Naive thymus-derived CD8-positive, alpha-beta T cell (primary cell): ENCODE measurements around the gene AUTS2. TPM values are rescaled to one million over a fixed set of nuclear protein-coding genes. Genes with fewer than 3 reads are reported as not detected.

ENCODE experiments used
- ATAC-seq, 2 donors: fragments of 150-1000 bp; cut with Tn5 transposase in 1 of 2; sonication (Bioruptor Pico), chemical (Tn5 transposase) in 1 of 2; 1 replicate in 1 of 2; 2 replicates in 1 of 2; pipeline ENCODE4 v1.10.0; 2021; ENCODE audit warnings: mild to moderate bottlenecking in 2 of 2, moderate library complexity in 2 of 2
- POLR2A ChIA-PET: fragments of 350-600 bp; sonication (Branson Sonifier 250); formaldehyde crosslinking; loops from one replicate; lab custom pipeline; 2021; ENCODE audit warnings: antibody characterized with exemption; lab: Charles Lee
- DNase-seq, 10 donors: peaks; one replicate each; pipeline versions ENCODE4 v3.0.0 to v3.0.0-alpha.2; 2020 to 2022
- H3K27ac Mint-ChIP-seq, 10 donors: one replicate each; pipeline ENCODE4 v1.8.0; 2020 to 2022; ENCODE audit warnings: mild to moderate bottlenecking in 10 of 10, mixed read lengths in 10 of 10, moderate library complexity in 4 of 10, inconsistent platforms in 1 of 10
- H3K27me3 Mint-ChIP-seq, 5 donors: one replicate each; pipeline ENCODE4 v1.8.0; 2021 to 2022; ENCODE audit warnings: mixed read lengths in 5 of 5
- H3K36me3 Mint-ChIP-seq, 3 donors: one replicate each; pipeline ENCODE4 v1.8.0; 2020 to 2022; ENCODE audit warnings: mixed read lengths in 3 of 3, mild to moderate bottlenecking in 2 of 3, inconsistent platforms in 1 of 3
- H3K4me1 Mint-ChIP-seq, 4 donors: one replicate each; pipeline ENCODE4 v1.8.0; 2021 to 2022; ENCODE audit warnings: mixed read lengths in 4 of 4
- H3K4me3 Mint-ChIP-seq, 10 donors: one replicate each; pipeline ENCODE4 v1.8.0; 2020 to 2022; ENCODE audit warnings: mild to moderate bottlenecking in 10 of 10, mixed read lengths in 10 of 10, moderate library complexity in 6 of 10, inconsistent platforms in 1 of 10
- H3K9me3 Mint-ChIP-seq, 9 donors: one replicate each; pipeline ENCODE4 v1.8.0; 2020 to 2022; ENCODE audit warnings: mixed read lengths in 9 of 9, mild to moderate bottlenecking in 3 of 9, inconsistent platforms in 1 of 9, moderate library complexity in 1 of 9
- polyA plus RNA-seq, 3 donors: library from polyadenylated mRNA; unstranded; fragments of 300-500 nt; fragmentation: Illumina TruSeq; gene quantifications; one replicate each; pipeline ENCODE4 v1.2.3, GENCODE V29; 2021
- total RNA-seq, 8 experiments: library from RNA in 2 of 8; stranded (reverse) in 2 of 8; gene quantifications; one replicate each; pipeline ENCODE4 v1.2.3 and lab custom pipeline; 2021 to 2026

Gene AUTS2
- total and polyA plus RNA-seq, 5 experiments from 2014 or later, result 0.36 to 4.6 (median 3.0) TPM

DNA sequence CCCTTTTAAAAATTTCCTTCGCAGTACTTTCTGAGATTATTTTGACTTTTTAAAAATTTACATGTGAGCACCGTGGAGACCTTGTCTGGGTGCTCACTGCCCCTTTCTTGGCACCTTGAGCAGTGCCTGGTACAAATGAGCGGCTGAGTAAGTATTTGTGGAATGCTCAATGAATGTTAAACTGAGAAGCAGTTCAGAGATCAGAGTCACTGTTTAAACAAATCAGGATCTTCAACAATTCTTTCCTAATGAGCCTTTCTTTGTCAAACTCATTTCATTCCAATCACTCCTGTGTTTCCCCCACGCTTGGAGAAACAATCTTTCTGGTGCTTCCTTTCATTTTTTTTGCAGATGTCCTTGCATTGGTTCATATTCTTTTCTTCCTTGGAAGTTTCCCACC is 922.3 kb downstream of the AUTS2 start:
- ATAC-seq, result no peak
- Mint-ChIP-seq H3K4me3 (no peak overlapping the region), H3K4me1 (no peaks in the 10 kb centered on the region)

DNA sequence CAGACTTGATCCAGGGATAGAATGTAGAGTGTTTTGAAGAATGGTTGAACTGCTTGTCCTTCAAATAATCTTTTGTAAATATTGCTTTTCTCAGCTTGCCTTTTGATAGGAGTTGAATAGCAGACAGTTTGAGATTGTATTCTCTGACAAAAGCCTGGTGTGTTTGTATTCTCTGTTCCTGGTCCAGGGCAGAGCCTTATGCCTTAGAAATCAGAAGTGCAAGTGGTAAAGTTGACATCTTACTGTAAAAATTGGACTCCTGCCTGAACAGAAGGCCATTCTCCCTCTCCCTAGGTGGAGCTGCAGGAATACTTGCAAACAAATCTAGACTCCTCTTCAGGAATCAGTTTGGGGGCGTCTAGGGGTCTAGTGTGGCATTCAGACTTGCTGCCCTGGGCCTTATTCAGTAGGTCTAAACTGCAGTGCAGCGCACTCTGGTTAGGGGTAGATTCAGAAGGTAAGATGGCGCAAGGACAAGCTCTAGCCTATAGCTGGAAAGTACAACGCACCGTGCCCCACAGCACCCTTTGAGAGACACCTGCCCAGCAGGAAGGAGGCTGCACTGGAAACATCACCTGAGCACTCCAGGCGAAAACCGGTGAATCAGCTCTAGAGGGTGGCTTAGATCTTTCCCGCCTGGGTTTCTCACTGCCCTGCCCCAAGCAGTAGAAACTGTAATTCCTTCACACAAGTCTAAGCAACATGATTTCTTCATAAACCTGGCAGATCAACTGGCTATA is 925.1 kb downstream of the AUTS2 start:
- POLR2A ChIA-PET, result no interaction called here
- Mint-ChIP-seq H3K4me3 (no peak overlapping the region), H3K4me1 (no peaks in the 10 kb centered on the region), H3K27ac (no peak overlapping the region), H3K27me3 (peaks cover 0 to 4% (median 2%) of the 10 kb centered on the region in 5 donors), H3K9me3 (peaks cover 0 to 5% (median 0%) of the 10 kb centered on the region in 9 donors), H3K36me3 (no peaks in the 10 kb centered on the region)
- no peak for DNase-seq
- ATAC-seq, result no peak

More for the DNA sequence above, 922.3 kb downstream of the AUTS2 start:
- no peak for DNase-seq
- POLR2A ChIA-PET, result no interaction called here
- Mint-ChIP-seq H3K9me3 (peaks cover 0 to 5% (median 0%) of the 10 kb centered on the region in 9 donors), H3K36me3 (no peaks in the 10 kb centered on the region), H3K27ac (no peak overlapping the region), H3K27me3 (peaks cover 0 to 2% (median 0%) of the 10 kb centered on the region in 5 donors)

DNA sequence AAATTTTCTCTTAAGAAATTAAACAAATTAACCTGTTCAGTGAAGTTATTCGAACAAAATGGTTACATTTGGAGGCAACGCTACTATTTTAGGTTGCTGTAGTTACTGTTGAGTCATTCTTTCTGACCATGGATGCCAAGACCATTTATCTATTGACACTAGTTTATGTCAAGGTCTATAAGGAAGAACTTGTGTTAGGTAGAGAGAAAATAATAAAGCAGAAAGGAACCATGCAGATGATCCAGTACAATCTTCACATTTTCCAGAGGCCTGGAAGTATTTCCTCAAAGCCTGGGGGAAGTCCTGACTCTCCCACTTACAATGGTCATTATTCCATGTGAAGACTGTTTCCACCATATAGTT is 925.7 kb downstream of the AUTS2 start:
- no peak for ATAC-seq
- H3K27ac Mint-ChIP-seq, result no peak overlapping the region
- H3K4me3 Mint-ChIP-seq, result no peak overlapping the region
- peaks cover 0 to 4% (median 2%) of the 10 kb centered on the region in 5 donors for H3K27me3 Mint-ChIP-seq
- H3K4me1 Mint-ChIP-seq, result no peaks in the 10 kb centered on the region
- peaks cover 0 to 3% (median 0%) of the 10 kb centered on the region in 9 donors for H3K9me3 Mint-ChIP-seq
- POLR2A ChIA-PET, result no interaction called here
- H3K36me3 Mint-ChIP-seq, result no peaks in the 10 kb centered on the region
- DNase-seq, result no peak

DNA sequence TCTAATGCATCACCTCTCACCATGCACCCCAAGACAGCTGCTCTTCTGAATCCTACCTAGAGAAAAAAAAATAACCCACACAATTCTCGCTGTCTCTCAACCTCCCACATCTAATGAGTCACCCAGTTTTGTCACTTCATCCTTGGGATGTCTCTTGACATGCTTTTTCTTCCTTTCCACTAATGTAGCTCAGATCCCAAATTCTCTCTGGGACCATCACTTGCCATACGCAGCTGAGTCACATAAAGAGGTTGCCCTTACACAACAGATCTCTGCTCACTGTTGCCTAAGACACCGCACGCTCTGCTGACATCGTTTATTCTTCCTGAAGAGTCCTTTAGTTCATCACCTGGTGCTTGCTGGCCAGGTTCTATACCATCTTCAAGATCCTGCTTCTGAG is 927.7 kb downstream of the AUTS2 start:
- Mint-ChIP-seq H3K27me3 (peaks cover 0 to 4% (median 2%) of the 10 kb centered on the region in 5 donors), H3K36me3 (no peaks in the 10 kb centered on the region), H3K27ac (no peak overlapping the region), H3K4me3 (no peak overlapping the region), H3K9me3 (peaks cover 0 to 2% (median 0%) of the 10 kb centered on the region in 9 donors), H3K4me1 (no peaks in the 10 kb centered on the region)
- ATAC-seq, result no peak
- POLR2A ChIA-PET, result no interaction called here
- no peak for DNase-seq

DNA sequence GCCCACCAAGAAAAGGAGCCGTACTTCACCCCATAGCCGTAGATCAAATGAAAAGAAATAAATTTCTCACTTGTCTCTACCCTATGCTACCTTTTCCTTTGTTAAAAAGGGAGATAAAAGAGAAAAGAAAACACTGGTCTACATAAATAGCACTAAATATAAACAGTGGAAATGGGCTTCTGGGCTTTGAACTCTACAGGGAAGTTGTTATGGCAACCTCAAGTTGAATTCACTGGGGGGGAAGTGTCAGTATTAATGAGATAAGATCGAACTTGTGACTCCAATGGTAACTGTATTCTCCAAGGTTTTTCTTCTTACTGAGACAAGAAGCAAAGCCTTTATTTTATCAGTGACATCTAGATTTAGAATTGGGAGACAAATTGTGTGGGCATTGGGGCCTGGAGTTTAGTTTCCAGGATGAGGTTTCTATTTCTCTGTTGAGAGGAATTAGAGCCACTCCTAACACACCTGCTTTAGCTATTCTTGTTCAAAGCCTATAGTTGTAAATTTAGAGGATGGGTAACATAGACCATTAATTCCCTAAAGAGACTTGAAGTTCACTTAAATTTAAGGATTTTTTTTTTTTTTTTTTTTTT is 929.3 kb downstream of the AUTS2 start:
- Mint-ChIP-seq H3K27ac (no peak overlapping the region), H3K4me3 (no peak overlapping the region), H3K36me3 (no peaks in the 10 kb centered on the region), H3K9me3 (peaks cover 0 to 2% (median 0%) of the 10 kb centered on the region in 9 donors), H3K4me1 (no peaks in the 10 kb centered on the region), H3K27me3 (peaks cover 0 to 4% (median 2%) of the 10 kb centered on the region in 5 donors)
- DNase-seq (no peak), ATAC-seq (no peak)
- POLR2A ChIA-PET, result no interaction called here

DNA sequence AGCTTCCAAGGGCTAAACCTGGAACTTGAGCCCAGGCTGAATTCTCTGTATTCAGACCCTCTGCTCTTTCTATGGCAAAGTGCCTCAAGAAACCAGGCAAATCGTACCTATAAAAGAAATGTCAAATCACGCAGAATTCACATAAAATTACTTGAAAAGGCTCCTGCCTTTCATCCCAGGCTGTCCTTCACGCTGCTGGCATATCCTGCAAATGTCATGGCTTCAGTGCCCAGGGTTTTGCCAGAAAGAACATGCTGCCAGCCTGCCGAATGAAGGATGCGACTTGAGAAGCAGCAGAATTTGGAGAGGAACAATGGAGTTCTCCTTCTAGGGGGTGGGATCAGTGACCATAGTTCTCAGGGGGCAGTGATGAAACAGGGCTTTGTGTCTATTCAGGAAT is 931.2 kb downstream of the AUTS2 start:
- ATAC-seq (no peak), DNase-seq (no peak)
- no peaks in the 10 kb centered on the region for H3K4me1 Mint-ChIP-seq
- H3K27ac Mint-ChIP-seq, result peak overlapping the region in 1 of 10 donors; percentile 31
- peaks cover 0 to 2% (median 0%) of the 10 kb centered on the region in 9 donors for H3K9me3 Mint-ChIP-seq
- no peaks in the 10 kb centered on the region for H3K36me3 Mint-ChIP-seq
- POLR2A ChIA-PET, result no interaction called here
- H3K27me3 Mint-ChIP-seq, result peaks cover 0 to 4% (median 2%) of the 10 kb centered on the region in 5 donors
- no peak overlapping the region for H3K4me3 Mint-ChIP-seq

DNA sequence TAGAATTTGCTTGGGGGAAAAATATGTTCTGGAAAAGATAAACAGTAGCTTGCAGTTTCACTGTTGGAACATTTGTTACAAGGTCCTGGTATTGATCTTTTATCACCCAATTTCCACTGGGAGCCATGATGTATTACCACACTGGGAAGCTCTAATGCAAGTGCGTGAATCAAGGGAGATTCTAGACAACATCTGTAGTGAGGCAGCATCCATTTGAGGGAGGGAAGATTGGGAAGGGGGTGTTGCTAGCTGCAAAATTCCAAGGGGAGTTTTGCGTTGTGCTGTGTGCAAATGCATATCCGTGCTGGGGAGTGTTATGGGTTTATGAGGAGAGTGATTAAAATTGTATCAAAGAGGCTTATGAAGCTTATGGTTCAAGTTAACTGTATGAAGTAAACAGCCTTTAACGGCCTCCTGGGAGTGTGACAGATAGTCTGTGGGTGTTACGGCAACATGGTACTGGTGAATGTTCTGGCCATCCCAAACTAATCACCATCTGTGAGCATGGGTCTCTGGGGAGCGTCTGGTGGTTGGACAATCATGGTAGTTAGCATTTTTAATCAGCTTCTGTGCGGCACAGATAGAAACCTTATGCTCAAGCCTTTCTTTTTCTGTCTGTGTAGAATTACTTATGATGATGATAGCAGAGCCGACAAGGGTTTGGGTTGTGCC is 931.8 kb downstream of the AUTS2 start:
- POLR2A ChIA-PET, result no interaction called here
- no peaks in the 10 kb centered on the region for H3K36me3 Mint-ChIP-seq
- peaks cover 0 to 2% (median 0%) of the 10 kb centered on the region in 9 donors for H3K9me3 Mint-ChIP-seq
- H3K4me3 Mint-ChIP-seq, result no peak overlapping the region
- peaks cover 0 to 4% (median 2%) of the 10 kb centered on the region in 5 donors for H3K27me3 Mint-ChIP-seq
- no peak for DNase-seq
- ATAC-seq, result no peak
- no peak overlapping the region for H3K27ac Mint-ChIP-seq
- H3K4me1 Mint-ChIP-seq, result no peaks in the 10 kb centered on the region

DNA sequence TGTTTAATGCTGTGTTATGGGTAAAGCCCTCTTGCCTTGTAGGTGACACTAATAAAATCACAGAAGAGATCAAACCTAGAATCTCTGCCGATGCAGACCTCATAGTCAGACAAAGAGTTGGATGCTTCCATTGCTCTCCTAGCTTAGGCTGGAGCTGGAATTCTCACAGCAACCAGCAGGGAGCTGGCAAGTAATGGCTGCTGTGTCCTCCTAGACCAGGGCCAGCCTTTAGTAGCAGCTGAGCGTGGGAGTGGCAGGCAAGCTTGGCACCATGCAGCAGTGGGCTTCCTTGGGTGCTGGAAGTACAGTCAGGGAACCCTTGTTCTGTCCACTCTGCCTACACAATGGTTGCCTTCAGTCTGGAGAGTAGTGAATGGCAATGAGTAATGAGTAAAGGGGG is 935.3 kb downstream of the AUTS2 start:
- peaks cover 0 to 2% (median 0%) of the 10 kb centered on the region in 9 donors for H3K9me3 Mint-ChIP-seq
- DNase-seq (no peak), ATAC-seq (no peak)
- H3K27me3 Mint-ChIP-seq, result no peaks in the 10 kb centered on the region
- POLR2A ChIA-PET, result no interaction called here
- H3K36me3 Mint-ChIP-seq, result no peaks in the 10 kb centered on the region
- no peak overlapping the region for H3K27ac Mint-ChIP-seq
- no peaks in the 10 kb centered on the region for H3K4me1 Mint-ChIP-seq
- no peak overlapping the region for H3K4me3 Mint-ChIP-seq

DNA sequence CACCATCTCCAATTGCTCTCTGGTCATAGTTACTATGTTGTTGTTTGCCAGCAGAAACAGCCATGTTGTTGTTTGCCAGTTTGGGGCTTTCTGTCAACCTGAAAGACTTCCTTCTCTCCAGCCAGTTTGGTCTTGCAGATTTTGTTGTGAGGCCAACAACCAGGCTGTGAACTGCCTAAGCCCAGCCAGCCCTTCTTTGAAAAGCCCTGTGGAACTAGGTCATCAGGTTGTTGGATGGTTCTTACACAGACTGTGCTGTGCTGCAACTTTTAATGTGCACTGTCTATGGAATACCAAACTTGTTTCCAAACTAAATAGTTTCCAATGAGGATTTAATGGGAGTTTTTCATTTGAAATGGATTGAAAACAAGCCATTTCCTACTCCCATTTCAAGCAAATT is 940.9 kb downstream of the AUTS2 start:
- Mint-ChIP-seq H3K27ac (no peak overlapping the region), H3K9me3 (no peaks in the 10 kb centered on the region), H3K4me3 (no peak overlapping the region), H3K36me3 (no peaks in the 10 kb centered on the region), H3K27me3 (peaks cover 0 to 10% (median 0%) of the 10 kb centered on the region in 5 donors), H3K4me1 (peaks cover 0 to 1% (median 0%) of the 10 kb centered on the region in 4 donors)
- POLR2A ChIA-PET, result no interaction called here
- no peak for ATAC-seq
- no peak for DNase-seq

DNA sequence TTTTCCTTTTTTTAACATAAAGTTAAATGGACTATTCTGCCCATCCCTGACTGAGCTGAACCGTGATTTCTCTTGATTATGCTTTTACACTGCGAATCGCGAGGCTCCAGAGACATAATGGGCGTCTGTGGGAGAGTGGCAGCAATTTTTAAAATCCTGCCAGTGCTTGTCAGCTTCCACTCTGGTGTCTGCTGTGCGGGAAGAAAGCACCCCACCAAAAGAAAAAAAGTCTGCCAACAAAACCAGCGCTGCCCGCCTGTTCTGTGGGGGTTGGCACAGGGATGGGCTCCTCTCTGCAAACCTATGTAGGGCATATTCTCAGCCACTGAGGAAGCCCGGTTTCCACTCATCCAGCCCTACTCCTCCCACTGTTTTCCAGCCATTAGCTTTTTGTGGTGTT is 941.3 kb downstream of the AUTS2 start:
- Mint-ChIP-seq H3K27me3 (peaks cover 0 to 10% (median 0%) of the 10 kb centered on the region in 5 donors), H3K4me1 (peaks cover 0 to 3% (median 0%) of the 10 kb centered on the region in 4 donors), H3K9me3 (no peaks in the 10 kb centered on the region), H3K36me3 (no peaks in the 10 kb centered on the region), H3K4me3 (no peak overlapping the region), H3K27ac (no peak overlapping the region)
- no peak for ATAC-seq
- POLR2A ChIA-PET, result no interaction called here
- DNase-seq, result no peak

DNA sequence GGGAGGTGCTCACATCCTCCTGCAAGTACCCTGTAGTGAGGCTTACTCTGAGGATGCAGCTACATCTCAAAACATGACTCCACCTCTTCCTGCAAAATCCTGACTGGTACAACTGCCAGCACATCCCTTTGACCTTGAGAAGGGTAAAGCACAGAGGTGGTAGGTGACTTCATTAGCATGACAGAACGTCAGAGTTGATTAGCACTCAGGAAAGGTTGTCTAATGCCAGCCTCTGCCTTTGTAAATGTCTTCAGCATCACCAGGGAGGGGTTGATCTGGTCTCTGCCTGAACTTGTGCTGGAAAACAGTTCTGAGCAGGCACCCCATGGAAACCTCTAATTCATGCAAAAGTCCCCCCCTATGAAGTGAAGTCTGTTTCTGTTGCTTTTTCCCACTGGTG is 942.4 kb downstream of the AUTS2 start:
- Mint-ChIP-seq H3K36me3 (no peaks in the 10 kb centered on the region), H3K27ac (no peak overlapping the region)
- DNase-seq, result no peak

DNA sequence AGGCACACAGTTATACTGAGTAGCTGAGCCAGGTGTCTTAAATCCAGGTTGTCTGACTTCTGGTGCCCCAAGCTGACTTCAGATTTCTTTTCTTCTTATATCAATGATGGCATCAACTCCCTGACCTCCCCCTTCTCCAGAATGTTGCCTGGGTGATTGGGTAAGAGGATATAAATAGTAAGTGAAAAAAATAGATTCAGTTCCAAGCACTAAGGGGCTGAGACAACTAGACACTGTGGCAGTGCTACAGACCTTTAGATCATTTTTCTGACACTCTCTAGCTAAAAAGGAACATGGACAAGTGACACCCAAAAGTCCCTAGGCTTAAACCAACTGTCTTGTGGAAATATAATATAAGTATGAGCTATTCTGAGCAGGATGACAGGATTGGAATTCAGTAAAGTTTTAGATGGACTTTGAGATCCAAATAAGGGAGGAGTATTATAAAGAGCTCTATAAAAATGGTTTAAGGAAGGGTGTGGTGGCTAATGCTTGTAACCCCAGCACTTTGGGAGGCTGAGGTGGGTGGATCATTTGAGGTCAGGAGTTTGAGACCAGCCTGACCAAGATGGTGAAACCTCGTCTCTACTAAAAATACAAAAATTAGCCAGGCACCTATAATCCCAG is 944.6 kb downstream of the AUTS2 start:
- DNase-seq (no peak), ATAC-seq (no peak)
- POLR2A ChIA-PET, result no interaction called here
- H3K9me3 Mint-ChIP-seq, result peaks cover 0 to 3% (median 0%) of the 10 kb centered on the region in 9 donors
- H3K4me3 Mint-ChIP-seq, result no peak overlapping the region
- no peaks in the 10 kb centered on the region for H3K36me3 Mint-ChIP-seq
- peaks cover 0 to 10% (median 0%) of the 10 kb centered on the region in 5 donors for H3K27me3 Mint-ChIP-seq
- H3K27ac Mint-ChIP-seq, result no peak overlapping the region
- H3K4me1 Mint-ChIP-seq, result peaks cover 0 to 6% (median 0%) of the 10 kb centered on the region in 4 donors

More for the DNA sequence above, 942.4 kb downstream of the AUTS2 start:
- POLR2A ChIA-PET, result no interaction called here
- Mint-ChIP-seq H3K4me3 (no peak overlapping the region), H3K4me1 (peaks cover 0 to 6% (median 0%) of the 10 kb centered on the region in 4 donors), H3K27me3 (peaks cover 0 to 10% (median 0%) of the 10 kb centered on the region in 5 donors), H3K9me3 (no peaks in the 10 kb centered on the region)
- ATAC-seq, result no peak
